GM12878 (cell line): ENCODE data around the gene OCA2. TPM values are rescaled to one million over a fixed set of nuclear protein-coding genes. Genes with fewer than 3 reads are reported as not detected.

Source experiments
- ATAC-seq: fragments of 200-7000 bp; cut with Tn5 transposase; 3 replicates; pipeline ENCODE4 v1.9.1; 2020; ENCODE audit warnings: mild to moderate bottlenecking, moderate library complexity
- BruUV-seq: library from RNA; stranded (reverse); fragments of 400-500 nt; replicated peaks from 2 replicates; lab custom pipeline; 2021; lab: Mats Ljungman, UMichigan
- CTCF ChIA-PET: fragments of 300-600 bp; sonication (Branson Sonifier 250); formaldehyde crosslinking; extraction: SDS; loops from one replicate; lab custom pipeline; 2021; ENCODE audit warnings: inconsistent platforms; lab: Yijun Ruan, JAX
- POLR2A ChIA-PET: fragments of 350-600 bp; formaldehyde crosslinking; extraction: SDS; loops from one replicate; lab custom pipeline; 2021; ENCODE audit warnings: inconsistent platforms; lab: Charles Lee
- RAD21 ChIA-PET: fragments of 300-600 bp; sonication (Branson Sonifier 250); formaldehyde crosslinking; loops from one replicate; lab custom pipeline; 2023; ENCODE audit warnings: antibody characterized with exemption; ENCODE audit not compliant: unreplicated experiment; lab: Charles Lee
- SMC1A ChIA-PET: fragments of 300-600 bp; sonication (Branson Sonifier 250); formaldehyde crosslinking; loops from one replicate; lab custom pipeline; 2023; ENCODE audit not compliant: unreplicated experiment, uncharacterized antibody; lab: Charles Lee
- DNase-seq: peaks from one replicate; pipeline ENCODE4 v3.0.0-alpha.2; 2011; ENCODE audit warnings: low read depth, low spot score
- FAIRE-seq: peaks from 3 replicates; lab custom pipeline; 2011; peaks lifted over from hg19 to GRCh38; lab: Jason Lieb, UNC
- H2AFZ ChIP-seq: 2 replicates; pipeline ENCODE4 v1.6.0; 2011; ENCODE audit warnings: low read depth, low read length, control low read depth; ENCODE audit not compliant: control insufficient read depth
- H3K27ac ChIP-seq: 2 replicates; pipeline ENCODE4 v1.5.1; 2011; ENCODE audit warnings: control low read depth; ENCODE audit not compliant: control insufficient read depth, insufficient read depth
- H3K27me3 ChIP-seq, 2 experiments: replicated peaks in 1 of 2; 2 replicates each; pipeline versions ENCODE4 v1.6.0 to v1.6.1; 2011; ENCODE audit warnings: low read length in 1 of 2; ENCODE audit not compliant: control insufficient read depth in 2 of 2, insufficient read depth in 2 of 2
- H3K36me3 ChIP-seq, 2 experiments: 2 replicates each; pipeline ENCODE4 v1.5.1; 2011; ENCODE audit warnings: low read length in 1 of 2; ENCODE audit not compliant: control insufficient read depth in 2 of 2, insufficient read depth in 2 of 2
- H3K4me1 ChIP-seq: 2 replicates; pipeline ENCODE4 v1.6.1; 2011; ENCODE audit warnings: mild to moderate bottlenecking, low read length, moderate library complexity, mixed read lengths; ENCODE audit not compliant: control insufficient read depth, insufficient read depth
- H3K4me2 ChIP-seq: 2 replicates; pipeline ENCODE4 v1.6.0; 2011; ENCODE audit warnings: control low read depth; ENCODE audit not compliant: control insufficient read depth, insufficient read depth
- H3K4me3 ChIP-seq: fragments of 200-600 bp; sonication (generic); 2 replicates; pipeline ENCODE4 v1.5.1; 2016
- H3K79me2 ChIP-seq: 2 replicates; pipeline ENCODE4 v1.6.0; 2011; ENCODE audit warnings: low read length; ENCODE audit not compliant: control insufficient read depth, insufficient read depth
- H3K9ac ChIP-seq: 2 replicates; pipeline ENCODE4 v1.8.0; 2011; ENCODE audit warnings: low read length, control low read depth, mixed read lengths; ENCODE audit not compliant: control insufficient read depth, insufficient read depth
- H3K9me3 ChIP-seq: replicated peaks from 3 replicates; pipeline ENCODE4 v1.5.1; 2011; ENCODE audit warnings: mild to moderate bottlenecking, low read length; ENCODE audit not compliant: control insufficient read depth, insufficient read depth
- H4K20me1 ChIP-seq: 2 replicates; pipeline ENCODE4 v1.6.0; 2011; ENCODE audit not compliant: control insufficient read depth, insufficient read depth
- EED ChIP-seq: sonication (generic); IDR thresholded peaks from 2 replicates; pipeline ENCODE4 v1.6.1; 2016; ENCODE audit warnings: antibody characterized with exemption, low read depth
- HDAC6 ChIP-seq: fragments of 200-600 bp; sonication (generic); IDR thresholded peaks from one replicate; pipeline ENCODE4 v1.8.0; 2017; ENCODE audit warnings: antibody characterized with exemption; ENCODE audit not compliant: unreplicated experiment
- IKZF1 ChIP-seq: fragments of 450-650 bp; conservative IDR thresholded peaks from 2 replicates; pipeline ENCODE4 v1.6.1; 2017; ENCODE audit warnings: antibody characterized with exemption, mild to moderate bottlenecking
- NFYA ChIP-seq: IDR thresholded peaks from 2 replicates; pipeline ENCODE4 v1.6.1; 2011; ENCODE audit warnings: low read depth, mild to moderate bottlenecking, low read length, improper control_type of control experiment, borderline replicate concordance
- PAX8 ChIP-seq: fragments of 450-650 bp; IDR thresholded peaks from 2 replicates; pipeline ENCODE4 v1.6.1; 2017; ENCODE audit warnings: mild to moderate bottlenecking, moderate library complexity
- PKNOX1 ChIP-seq: fragments of 450-650 bp; IDR thresholded peaks from 2 replicates; pipeline ENCODE4 v1.6.1; 2016; ENCODE audit warnings: mild to moderate bottlenecking
- PML ChIP-seq: IDR thresholded peaks from 2 replicates; pipeline ENCODE4 v1.6.1; 2012; ENCODE audit warnings: low read length, inconsistent platforms
- RB1 ChIP-seq: fragments of 450-650 bp; formaldehyde crosslinking; IDR thresholded peaks from 2 replicates; pipeline ENCODE4 v1.6.1; 2017; ENCODE audit warnings: mild to moderate bottlenecking, borderline replicate concordance
- RBBP5 ChIP-seq: fragments of 200-600 bp; sonication (generic); conservative IDR thresholded peaks from 2 replicates; pipeline ENCODE4 v1.6.1; 2016
- SPI1 ChIP-seq: IDR thresholded peaks from 2 replicates; pipeline ENCODE4 v1.6.1; 2011; ENCODE audit warnings: low read depth, mild to moderate bottlenecking, low read length, moderate library complexity, borderline replicate concordance; ENCODE audit not compliant: insufficient read depth
- SREBF2 ChIP-seq: IDR thresholded peaks from 2 replicates; pipeline ENCODE4 v1.6.1; 2012; ENCODE audit warnings: mild to moderate bottlenecking, low read length
- SUPT20H ChIP-seq: IDR thresholded peaks from 2 replicates; pipeline ENCODE4 v1.6.1; 2011; ENCODE audit warnings: low read depth, mild to moderate bottlenecking, low read length, moderate library complexity, borderline replicate concordance; ENCODE audit not compliant: control insufficient read depth
- SUZ12 ChIP-seq: fragments of 200-600 bp; sonication (generic); IDR thresholded peaks from one replicate; pipeline ENCODE4 v1.6.1; 2018; ENCODE audit warnings: antibody characterized with exemption, mild to moderate bottlenecking; ENCODE audit not compliant: unreplicated experiment
- TCF3 ChIP-seq: IDR thresholded peaks from 2 replicates; pipeline ENCODE4 v1.6.1; 2012; ENCODE audit warnings: low read depth, mild to moderate bottlenecking, low read length, borderline replicate concordance; ENCODE audit not compliant: insufficient read depth
- USF1 ChIP-seq: IDR thresholded peaks from 2 replicates; pipeline ENCODE4 v1.6.1; 2011; ENCODE audit warnings: borderline replicate concordance, low read depth, mild to moderate bottlenecking, moderate library complexity, mixed read lengths, low read length; ENCODE audit not compliant: insufficient read depth; ENCODE audit errors: extremely low read length
- USF2 ChIP-seq: IDR thresholded peaks from 2 replicates; pipeline ENCODE4 v1.6.1; 2011; ENCODE audit warnings: low read depth, low read length, improper control_type of control experiment, borderline replicate concordance
- ZNF274 ChIP-seq: IDR thresholded peaks from one replicate; pipeline ENCODE4 v1.8.0; 2011; ENCODE audit not compliant: insufficient read length, insufficient read depth
- WGBS: methylation state at CpG from one replicate; pipeline ENCODE4 v1.1.6; 2016; ENCODE audit warnings: low lambda C conversion rate; ENCODE audit not compliant: insufficient replicate concordance, insufficient coverage; ENCODE audit errors: missing lambda C conversion rate; 5-methylcytosine and 5-hydroxymethylcytosine counted together
- in situ Hi-C: fragments of 300-500 bp; cut with MboI; formaldehyde crosslinking; loops from 9 replicates; pipeline ENCODE4 v1.14.3; 2018; ENCODE audit warnings: mixed read lengths
- intact Hi-C: fragments of 100-400 bp; cut with micrococcal nuclease; formaldehyde crosslinking; loops from one replicate; pipeline ENCODE4 v1.14.2; 2022; ENCODE audit not compliant: unreplicated experiment
- polyA plus RNA-seq, 11 experiments: library from polyadenylated mRNA; depleted of rRNA in 4 of 11; unstranded in 6 of 11; stranded (reverse) in 5 of 11; fragments of >200 nt; fragmentation: Nextera tagmentation in 4 of 11; fragmentation: Illumina TruSeq in 1 of 11; extraction: Ambion mirVana in 4 of 11; extraction: Trizol in 1 of 11; gene quantifications; 1 replicate in 1 of 11; 2 replicates in 10 of 11; pipeline versions ENCODE4 v1.2.1 to v1.2.3, GENCODE V29; 2011 to 2016; ENCODE audit warnings: inconsistent platforms in 2 of 11, missing spikeins in 2 of 11, low read depth in 1 of 11
- total RNA-seq, 4 experiments: library from RNA; depleted of rRNA in 3 of 4; stranded (reverse); fragments of >200 nt in 3 of 4; fragmentation: Illumina TruSeq in 1 of 4; extraction: Trizol in 1 of 4; gene quantifications; 2 replicates each; pipeline versions ENCODE4 v1.2.1 to v1.2.3, GENCODE V29; 2013 to 2021

The OCA2 gene
- total and polyA plus RNA-seq, 10 of the 15 experiments (the other 5 are each of a cell fraction or from before 2014, with no cell fraction given): 0.04 to 1.8 TPM; not detected in 8

- FAIRE-seq (no peak), ATAC-seq (no peak), DNase-seq (no peak)
- BruUV-seq: no TSS peak
- Histone ChIP-seq H3K27ac (no peak overlapping the region), H3K36me3 (no peaks in the 10 kb centered on the region), H3K27me3 (no peaks in the 10 kb centered on the region), H3K4me3 (no peak overlapping the region), H4K20me1 (no peaks in the 10 kb centered on the region), H2AFZ (no peak overlapping the region), H3K9me3 (no peaks in the 10 kb centered on the region), H3K79me2 (no peaks in the 10 kb centered on the region), H3K4me1 (no peaks in the 10 kb centered on the region), H3K4me2 (no peak overlapping the region), H3K9ac (no peak overlapping the region)
- no peak for TF ChIP-seq PKNOX1
- no peak for TF ChIP-seq IKZF1
- TF ChIP-seq RBBP5: no peak
- POLR2A ChIA-PET: no interaction called here
- 31% methylated on average over 1 of the region's 1 CpG for WGBS
- in situ Hi-C loops (no loop called here), intact Hi-C loops (no loop called here)
- SMC1A ChIA-PET: no interaction called here
- CTCF ChIA-PET: no interaction called here
- RAD21 ChIA-PET: no interaction called here
Measured at GRCh38 chr15:28075573-28075972, 23.5 kb downstream of the OCA2 start.

- Histone ChIP-seq H3K27ac (no peak overlapping the region), H4K20me1 (no peaks in the 10 kb centered on the region), H3K4me2 (no peak overlapping the region), H3K4me1 (no peaks in the 10 kb centered on the region), H3K79me2 (no peaks in the 10 kb centered on the region), H3K9ac (no peak overlapping the region), H3K9me3 (no peaks in the 10 kb centered on the region), H3K4me3 (no peak overlapping the region), H3K36me3 (no peaks in the 10 kb centered on the region), H3K27me3 (no peaks in the 10 kb centered on the region), H2AFZ (no peak overlapping the region)
- SMC1A ChIA-PET: no interaction called here
- POLR2A ChIA-PET: no interaction called here
- DNase-seq (no peak), ATAC-seq (no peak), FAIRE-seq (no peak)
- TF ChIP-seq EED: no peak
- no peak for TF ChIP-seq USF2
- no peak for TF ChIP-seq SREBF2
- no peak for TF ChIP-seq SUPT20H
- TF ChIP-seq SPI1: no peak
- TF ChIP-seq TCF3: no peak
- no peak for TF ChIP-seq USF1
- no peak for TF ChIP-seq RB1
- no peak for TF ChIP-seq NFYA
- no peak for TF ChIP-seq IKZF1
- no peak for TF ChIP-seq HDAC6
- TF ChIP-seq PAX8: no peak
- TF ChIP-seq ZNF274: no peak
- TF ChIP-seq SUZ12: no peak
- TF ChIP-seq PML: no peak
- intact Hi-C loops: no loop called here
- no TSS peak for BruUV-seq
- CTCF ChIA-PET: no interaction called here
- in situ Hi-C loops: no loop called here
- RAD21 ChIA-PET: no interaction called here
- 12% methylated on average over 1 of the region's 1 CpG for WGBS
Measured at GRCh38 chr15:28068930-28069329, 30.2 kb downstream of the OCA2 start.
